ENCODE measurements around the gene CAPN14. TPM values are rescaled to one million over a fixed set of nuclear protein-coding genes. Genes with fewer than 3 reads are reported as not detected.

The CAPN14 gene
- total RNA-seq, 1 experiment from 2014 or later: not detected

DNA sequence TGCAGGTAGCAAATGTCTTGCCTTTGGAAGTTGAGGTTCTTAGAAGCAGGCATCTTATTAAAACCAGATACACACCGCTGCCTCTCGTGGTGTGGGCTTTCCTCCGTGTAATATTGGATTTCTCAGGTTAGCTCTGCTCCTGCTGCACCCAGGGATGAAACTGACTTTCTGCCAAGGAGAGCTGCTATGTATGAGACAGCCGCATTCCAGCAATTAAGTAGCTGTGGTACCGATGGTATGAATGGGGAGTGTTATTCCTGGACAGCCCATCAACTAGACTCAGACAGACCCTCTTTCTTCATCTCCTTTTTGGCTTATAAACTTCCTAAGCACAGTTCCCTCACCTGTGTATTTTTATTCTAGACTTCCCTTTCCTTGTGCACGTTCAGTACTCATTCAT, 9.8 kb upstream of the CAPN14 start:
- POLR2A ChIA-PET: no interaction called here
- Histone ChIP-seq H3K4me3 (replicated peaks in 1 of 2; ENCODE audit: low read depth in 1 of 2, low read length in 2 of 2) (no peak overlapping the region), H2AFZ (ENCODE audit: low read depth, low read length, poor library complexity, severe bottlenecking) (no peak overlapping the region), H3K27ac (ENCODE audit: low read depth, low read length) (no peak overlapping the region), H3K9ac (ENCODE audit: low read length) (no peak overlapping the region), H3K4me2 (ENCODE audit: low read length) (no peak overlapping the region), H3K27me3 (ENCODE audit: insufficient read depth, low read length) (peaks cover 59% of the 10 kb centered on the region), H3K9me2 (ENCODE audit: insufficient read depth) (no peaks in the 10 kb centered on the region), H3K79me2 (ENCODE audit: insufficient read depth, low read length) (no peaks in the 10 kb centered on the region), H3K9me3 (ENCODE audit: control insufficient read depth in 1 of 2, insufficient read depth in 1 of 2, low read depth in 1 of 2, low read length in 2 of 2) (no peaks in the 10 kb centered on the region), H4K20me1 (ENCODE audit: insufficient read depth) (no peaks in the 10 kb centered on the region; the same call in 1 of the 2 replicates), H3K4me1 (ENCODE audit: control insufficient read depth in 1 of 2, insufficient read depth in 2 of 2, low read length in 2 of 2) (no peaks in the 10 kb centered on the region), H3K36me3 (ENCODE audit: control insufficient read depth in 1 of 2, insufficient read depth in 2 of 2, low read length in 2 of 2) (no peaks in the 10 kb centered on the region)
- RAD21 ChIA-PET (ENCODE audit: low non-redundant PET in 1 of 2, low total read pairs in 2 of 2, uncharacterized antibody in 2 of 2, unreplicated experiment in 2 of 2): no interaction called here
- CTCF ChIA-PET: interaction anchor here (1.0 kb wide), 1 partner anchor 57 kb away, joined by 3 read pairs; no protein-coding TSS in a partner anchor
- intact Hi-C loops (cut with micrococcal nuclease): no loop called here
- TF ChIP-seq FOSL1 (IDR thresholded peaks at IDR 0.05; ENCODE audit: low read depth) (no peak), YY1 (IDR thresholded peaks at IDR 0.05; ENCODE audit: extremely low read depth, insufficient replicate concordance, low read depth, low read length) (no peak), SRF (IDR thresholded peaks at IDR 0.05; ENCODE audit: low read depth) (no peak), EZH2 (IDR thresholded peaks at IDR 0.05) (no peak), CBX3 (IDR thresholded peaks at IDR 0.05; ENCODE audit: low read depth) (no peak), POLR2AphosphoS5 (IDR thresholded peaks at IDR 0.05; ENCODE audit: low read depth, low read length) (no peak), EZH2phosphoT487 (IDR thresholded peaks at IDR 0.05; ENCODE audit: borderline replicate concordance) (no peak), MAX (IDR thresholded peaks at IDR 0.05) (no peak), JUND (IDR thresholded peaks at IDR 0.05) (no peak), SIN3A (IDR thresholded peaks at IDR 0.05; ENCODE audit: low read depth) (no peak), ZBTB33 (IDR thresholded peaks at IDR 0.05; ENCODE audit: extremely low read depth, insufficient replicate concordance, low read length) (no peak), ELF1 (IDR thresholded peaks at IDR 0.05; ENCODE audit: borderline replicate concordance, low read depth) (no peak), EGR1 (IDR thresholded peaks at IDR 0.05; ENCODE audit: low read depth) (no peak), CEBPB (IDR thresholded peaks at IDR 0.05; ENCODE audit: low read depth) (no peak), SP1 (IDR thresholded peaks at IDR 0.05; ENCODE audit: low read depth) (no peak)
- TF ChIP-seq, protein P1, sequence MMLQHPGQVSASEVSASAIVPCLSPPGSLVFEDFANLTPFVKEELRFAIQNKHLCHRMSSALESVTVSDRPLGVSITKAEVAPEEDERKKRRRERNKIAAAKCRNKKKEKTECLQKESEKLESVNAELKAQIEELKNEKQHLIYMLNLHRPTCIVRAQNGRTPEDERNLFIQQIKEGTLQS (IDR thresholded peaks at IDR 0.05): no peak
- TF ChIP-seq, protein P2, sequence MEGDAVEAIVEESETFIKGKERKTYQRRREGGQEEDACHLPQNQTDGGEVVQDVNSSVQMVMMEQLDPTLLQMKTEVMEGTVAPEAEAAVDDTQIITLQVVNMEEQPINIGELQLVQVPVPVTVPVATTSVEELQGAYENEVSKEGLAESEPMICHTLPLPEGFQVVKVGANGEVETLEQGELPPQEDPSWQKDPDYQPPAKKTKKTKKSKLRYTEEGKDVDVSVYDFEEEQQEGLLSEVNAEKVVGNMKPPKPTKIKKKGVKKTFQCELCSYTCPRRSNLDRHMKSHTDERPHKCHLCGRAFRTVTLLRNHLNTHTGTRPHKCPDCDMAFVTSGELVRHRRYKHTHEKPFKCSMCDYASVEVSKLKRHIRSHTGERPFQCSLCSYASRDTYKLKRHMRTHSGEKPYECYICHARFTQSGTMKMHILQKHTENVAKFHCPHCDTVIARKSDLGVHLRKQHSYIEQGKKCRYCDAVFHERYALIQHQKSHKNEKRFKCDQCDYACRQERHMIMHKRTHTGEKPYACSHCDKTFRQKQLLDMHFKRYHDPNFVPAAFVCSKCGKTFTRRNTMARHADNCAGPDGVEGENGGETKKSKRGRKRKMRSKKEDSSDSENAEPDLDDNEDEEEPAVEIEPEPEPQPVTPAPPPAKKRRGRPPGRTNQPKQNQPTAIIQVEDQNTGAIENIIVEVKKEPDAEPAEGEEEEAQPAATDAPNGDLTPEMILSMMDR (IDR thresholded peaks at IDR 0.05 in 2 of 3, conservative IDR thresholded peaks at IDR 0.05 in 1 of 3; ENCODE audit: borderline replicate concordance in 1 of 3, insufficient read depth in 1 of 3, low read depth in 2 of 3, low read length in 2 of 3): no peak
- BruUV-seq (replicated peaks): no TSS peak
- no peak for ATAC-seq
- DNase-seq (ENCODE audit: low read depth, low spot score): no peak
